ENCODE data around the gene LIMS1. TPM values are rescaled to one million over a fixed set of nuclear protein-coding genes. Genes with fewer than 3 reads are reported as not detected.
"Not testable (repeated sequence)": the region's sequence is repeated elsewhere in the genome, so short reads cannot be mapped to it uniquely, and the experiment has no call there.

The LIMS1 gene
- total and polyA plus RNA-seq, 2 donors (not counting 1 experiment from before 2014, with no cell fraction given) = 14.0 to 22.1 TPM

DNA sequence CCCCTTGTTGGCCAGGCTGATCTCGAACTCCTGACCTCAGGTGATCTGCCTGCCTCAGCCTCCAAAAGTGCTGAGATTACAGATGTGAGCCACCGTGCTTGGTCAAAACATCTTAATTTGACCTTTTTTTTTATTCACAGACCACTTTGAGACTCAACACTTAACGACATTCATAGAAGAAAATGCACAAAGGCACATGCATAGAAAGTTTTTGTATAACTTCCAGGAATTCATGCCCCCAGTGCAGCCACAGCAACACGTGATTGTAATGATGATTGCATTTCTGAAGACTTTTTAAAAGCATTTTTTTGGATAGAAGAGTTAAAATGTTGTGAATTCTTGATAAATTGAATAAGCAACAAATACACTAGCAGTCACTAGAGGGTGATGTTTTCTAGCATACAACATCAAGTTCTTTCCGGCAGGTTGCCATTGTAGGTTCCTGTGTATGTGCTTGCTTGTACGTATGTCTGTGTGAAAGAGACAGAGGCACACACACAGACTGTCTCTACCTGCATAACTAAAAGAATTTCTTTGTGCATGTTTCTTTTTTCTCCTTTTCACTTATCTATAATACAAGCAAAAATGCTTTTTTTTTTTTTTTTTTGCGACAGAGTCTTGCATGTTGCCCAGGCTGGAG lies 63.0 kb downstream of the LIMS1 start:
- H4K20me1 ChIP-seq (ENCODE audit: control insufficient read depth, insufficient read depth, low read length, poor library complexity, severe bottlenecking); H3K27me3 Mint-ChIP-seq; H3K9ac ChIP-seq (ENCODE audit: low read length); H3K9me3 Mint-ChIP-seq (ENCODE audit: insufficient read depth); H3K4me2 ChIP-seq (replicated peaks; ENCODE audit: low read depth, low read length, poor library complexity, severe bottlenecking); H3K27ac ChIP-seq (ENCODE audit: low read length in 2 of 2); H2AFZ ChIP-seq (ENCODE audit: insufficient read depth, low read depth, low read length, poor library complexity, severe bottlenecking); H3K9me3 ChIP-seq (ENCODE audit: control extremely low read depth in 1 of 3, control insufficient read depth in 2 of 3, insufficient read depth in 1 of 3, low read length in 2 of 3); intact Hi-C loops (cut with micrococcal nuclease); H3K4me3 Mint-ChIP-seq; H3K36me3 ChIP-seq (replicated peaks in 1 of 2; ENCODE audit: control extremely low read depth in 1 of 2, control insufficient read depth in 1 of 2, extremely low read depth in 1 of 2, insufficient read depth in 2 of 2, low read length in 1 of 2); H3K27me3 ChIP-seq (replicated peaks in 1 of 4; ENCODE audit: control extremely low read depth in 1 of 4, control insufficient read depth in 3 of 4, insufficient read depth in 4 of 4, low read length in 3 of 4); H3K27ac Mint-ChIP-seq; H3K4me3 ChIP-seq (ENCODE audit: control extremely low read depth in 1 of 5, extremely low read depth in 1 of 5, insufficient read depth in 1 of 5, low read depth in 2 of 5, low read length in 4 of 5): not testable (repeated sequence)
- TF ChIP-seq CTCF (IDR thresholded peaks at IDR 0.05) = peak; percentile 57
- ChIA-PET CTCF (interaction anchor here (1.4 to 3.5 kb wide), 3 partner anchors 9 to 39 kb away, joined by 3 to 32 read pairs (median 5); no protein-coding TSS in a partner anchor), POLR2A (interaction anchor here (0.7 kb wide), 1 partner anchor 45 kb away, joined by 9 read pairs; no protein-coding TSS in a partner anchor)
- DNase-seq (peak; percentile 56), ATAC-seq (ENCODE audit: low read depth) (peak; percentile 49)
- Histone ChIP-seq H3K4me1 (ENCODE audit: control insufficient read depth in 2 of 2, insufficient read depth in 2 of 2, low read length in 2 of 2) (peaks cover 28 to 30% of the 10 kb centered on the region in 2 donors), H3K79me2 (ENCODE audit: control insufficient read depth, insufficient read depth, low read length) (peaks cover 32% of the 10 kb centered on the region)
- WGBS (ENCODE audit: insufficient coverage) = 0% methylated on average over 1 of the region's 7 CpGs
- peaks cover 45% of the 10 kb centered on the region for H3K4me1 Mint-ChIP-seq

- H3K36me3 ChIP-seq (replicated peaks in 1 of 2; ENCODE audit: control extremely low read depth in 1 of 2, control insufficient read depth in 1 of 2, extremely low read depth in 1 of 2, insufficient read depth in 2 of 2, low read length in 1 of 2); H2AFZ ChIP-seq (ENCODE audit: insufficient read depth, low read depth, low read length, poor library complexity, severe bottlenecking); H3K27me3 Mint-ChIP-seq; POLR2A ChIA-PET; H3K27ac ChIP-seq (ENCODE audit: low read length in 2 of 2); H3K9ac ChIP-seq (ENCODE audit: low read length); H3K4me3 ChIP-seq (ENCODE audit: control extremely low read depth in 1 of 5, extremely low read depth in 1 of 5, insufficient read depth in 1 of 5, low read depth in 2 of 5, low read length in 4 of 5); ATAC-seq (ENCODE audit: low read depth); H3K27ac Mint-ChIP-seq; H3K9me3 ChIP-seq (ENCODE audit: control extremely low read depth in 1 of 3, control insufficient read depth in 2 of 3, insufficient read depth in 1 of 3, low read length in 2 of 3); H3K27me3 ChIP-seq (replicated peaks in 1 of 4; ENCODE audit: control extremely low read depth in 1 of 4, control insufficient read depth in 3 of 4, insufficient read depth in 4 of 4, low read length in 3 of 4); H3K4me1 ChIP-seq (ENCODE audit: control insufficient read depth in 2 of 2, insufficient read depth in 2 of 2, low read length in 2 of 2); H3K9me3 Mint-ChIP-seq (ENCODE audit: insufficient read depth); H3K4me3 Mint-ChIP-seq; DNase-seq; H3K4me2 ChIP-seq (replicated peaks; ENCODE audit: low read depth, low read length, poor library complexity, severe bottlenecking); intact Hi-C loops (cut with micrococcal nuclease): not testable (repeated sequence)
- Histone ChIP-seq H3K79me2 (ENCODE audit: control insufficient read depth, insufficient read depth, low read length) (peaks cover 50% of the 10 kb centered on the region), H4K20me1 (ENCODE audit: control insufficient read depth, insufficient read depth, low read length, poor library complexity, severe bottlenecking) (peaks cover 20% of the 10 kb centered on the region)
- H3K4me1 Mint-ChIP-seq = peaks cover 14% of the 10 kb centered on the region
- WGBS (ENCODE audit: insufficient coverage) = 97% methylated on average over 7 of the region's 10 CpGs
- CTCF ChIA-PET = interaction anchor here (1.2 kb wide), 1 partner anchor 35 kb away, joined by 3 read pairs; no protein-coding TSS in a partner anchor
Measured at GRCh38 chr2:108601199-108601598, 66.9 kb downstream of the LIMS1 start.

Data from B cell (primary cell).